A549 (cell line): Measurements from ENCODE around the gene KLK2. TPM values are rescaled to one million over a fixed set of nuclear protein-coding genes. Genes with fewer than 3 reads are reported as not detected.

Experiments
- ATAC-seq, 2 experiments: fragments of 200-7000 bp in 1 of 2; fragments of >200 bp in 1 of 2; cut with Nextera tagmentation in 1 of 2; cut with Tn5 transposase in 1 of 2; 3 replicates each; pipeline versions ENCODE4 v1.8.0 to v1.9.1; 2018 to 2020; ENCODE audit warnings: mild to moderate bottlenecking in 1 of 2, moderate library complexity in 1 of 2
- CTCF ChIA-PET: fragments of 300-600 bp; sonication (Branson Sonifier 250); formaldehyde crosslinking; extraction: SDS; loops from one replicate; lab custom pipeline; 2021; ENCODE audit warnings: antibody characterized with exemption, inconsistent platforms; lab: Yijun Ruan, JAX
- POLR2A ChIA-PET: fragments of 350-600 bp; formaldehyde crosslinking; extraction: SDS; loops from one replicate; lab custom pipeline; 2021; ENCODE audit warnings: antibody characterized with exemption, inconsistent platforms; lab: Yijun Ruan, JAX
- DNase-seq, 2 experiments: peaks; one replicate each; pipeline versions ENCODE4 v3.0.0 to v3.0.0-alpha.2; 2011 to 2016; ENCODE audit warnings: low read depth in 1 of 2, low spot score in 1 of 2
- FAIRE-seq: peaks from 2 replicates; lab custom pipeline; 2011; peaks lifted over from hg19 to GRCh38; lab: Jason Lieb, UNC
- H3K27ac ChIP-seq, 2 experiments: fragments of >200 bp; sonication (Bioruptor Twin); formaldehyde crosslinking; 3 replicates each; pipeline ENCODE4 v1.5.1; 2016 to 2017
- H3K4me1 ChIP-seq: fragments of >200 bp; sonication (Bioruptor Twin); formaldehyde crosslinking; 3 replicates; pipeline ENCODE4 v1.6.1; 2016
- H3K4me2 ChIP-seq: fragments of >200 bp; sonication (Bioruptor Twin); formaldehyde crosslinking; 3 replicates; pipeline ENCODE4 v1.6.1; 2016
- H3K4me3 ChIP-seq: fragments of >200 bp; sonication (Bioruptor Twin); formaldehyde crosslinking; 3 replicates; pipeline ENCODE4 v1.5.1; 2016
- H3K9me3 ChIP-seq: fragments of >200 bp; sonication (Bioruptor Twin); formaldehyde crosslinking; 3 replicates; pipeline ENCODE4 v1.6.1; 2016
- ATOH8 ChIP-seq: fragments of 250-450 bp; sonication (Bioruptor Pico); IDR thresholded peaks from 2 replicates; pipeline ENCODE4 v1.5.0; 2020; ENCODE audit warnings: low read depth, mild to moderate bottlenecking, moderate library complexity
- BCL3 ChIP-seq: fragments of >200 bp; sonication (Bioruptor Twin); formaldehyde crosslinking; IDR thresholded peaks from 3 replicates; pipeline ENCODE4 v1.6.1; 2016
- CBX2 ChIP-seq: fragments of 200-600 bp; sonication (generic); IDR thresholded peaks from 2 replicates; pipeline ENCODE4 v1.6.1; 2016; ENCODE audit warnings: low read depth, mild to moderate bottlenecking, borderline replicate concordance
- EHF ChIP-seq: fragments of 250-450 bp; sonication (Bioruptor Pico); IDR thresholded peaks from 2 replicates; pipeline ENCODE4 v1.5.0; 2020; ENCODE audit warnings: mild to moderate bottlenecking
- HDAC2 ChIP-seq: fragments of 200-600 bp; sonication (generic); IDR thresholded peaks from 2 replicates; pipeline ENCODE4 v1.6.1; 2016
- HES2 ChIP-seq: fragments of >200 bp; sonication (Bioruptor Twin); formaldehyde crosslinking; IDR thresholded peaks from 2 replicates; pipeline ENCODE4 v1.6.1; 2016
- PBX3 ChIP-seq: IDR thresholded peaks from 2 replicates; pipeline ENCODE4 v1.6.1; 2012
- POLR2AphosphoS2 ChIP-seq: conservative IDR thresholded peaks from 2 replicates; pipeline ENCODE4 v1.6.1; 2012; ENCODE audit warnings: low read length, improper control_type of control experiment, inconsistent platforms
- RARB ChIP-seq: fragments of 250-450 bp; sonication (Bioruptor Pico); IDR thresholded peaks from 2 replicates; pipeline ENCODE4 v1.8.0; 2021; ENCODE audit warnings: mild to moderate bottlenecking, moderate library complexity
- REST ChIP-seq: fragments of 200-600 bp; sonication (generic); IDR thresholded peaks from 2 replicates; pipeline ENCODE4 v1.6.1; 2016; ENCODE audit warnings: antibody characterized with exemption, mild to moderate bottlenecking, moderate library complexity
- SREBF2 ChIP-seq: fragments of 450-650 bp; IDR thresholded peaks from 2 replicates; pipeline ENCODE4 v1.6.1; 2014; ENCODE audit warnings: mild to moderate bottlenecking, moderate library complexity
- WGBS: methylation state at CpG from one replicate; pipeline ENCODE4 v1.1.6; 2017; ENCODE audit errors: missing lambda C conversion rate; 5-methylcytosine and 5-hydroxymethylcytosine counted together
- polyA plus RNA-seq, 4 experiments: library from polyadenylated mRNA; depleted of rRNA in 3 of 4; stranded (reverse); fragments of >200 nt; fragmentation: RNase III in 1 of 4; extraction: RNeasy Plus Mini Kit Qiagen cat#74134 plus additional on column Dnase treatment in 1 of 4; gene quantifications; 2 replicates in 3 of 4; 3 replicates in 1 of 4; pipeline ENCODE4 v1.2.3, GENCODE V29; 2011 to 2017

KLK2 gene
- polyA plus RNA-seq, 2 of the 4 experiments (the other 2 are of a cell fraction): 0.21 to 0.49 TPM

- H3K4me3 ChIP-seq: no peak within 1 kb of the TSS
- no peak for TF ChIP-seq POLR2AphosphoS2
- no peak for TF ChIP-seq BCL3
- ChIA-PET POLR2A (no interaction called here), CTCF (interaction anchor here (0.8 to 5.9 kb wide), 3 partner anchors 10 to 185 kb away, joined by 3 to 56 read pairs (median 6); no protein-coding TSS in a partner anchor)
- H3K4me1 ChIP-seq: peaks cover 10% of the 10 kb centered on the region; the same call in 1 of the 3 replicates
- ATAC-seq (peak in 1 of 2 experiments; percentile 2; a peak in 1 of 6 replicates), DNase-seq (no peak), FAIRE-seq (no peak)
- 22% methylated on average over 9 of the region's 9 CpGs for WGBS
- H3K9me3 ChIP-seq: no peaks in the 10 kb centered on the region
- no peak within 1 kb of the TSS for H3K27ac ChIP-seq
- H3K4me2 ChIP-seq: peak within 1 kb of the TSS; percentile 60
Measured at GRCh38 chr19:50911206-50912101, 38.2 kb downstream of the KLK2 start, which contains the start of gene KLK4. Gene KLK4, minus strand, starts transcription at chr19:50911395. Its CDS starts 657 bp downstream, at chr19:50910738.

- no peaks in the 10 kb centered on the region for H3K9me3 ChIP-seq
- POLR2A ChIA-PET: no interaction called here
- no peak for DNase-seq
- peaks cover 10% of the 10 kb centered on the region; the same call in 1 of the 3 replicates for H3K4me1 ChIP-seq
- WGBS: 14% methylated on average over 19 of the region's 21 CpGs
- peak overlapping the region; percentile 60 for H3K4me2 ChIP-seq
- no peak overlapping the region for H3K27ac ChIP-seq
- no peak for TF ChIP-seq CBX2
- TF ChIP-seq PBX3: no peak
- no peak for TF ChIP-seq ATOH8 (CRISPR knock-in tag)
- no peak for TF ChIP-seq HES2
- TF ChIP-seq POLR2AphosphoS2: no peak
- no peak for TF ChIP-seq SREBF2
- no peak for TF ChIP-seq REST
- TF ChIP-seq EHF (CRISPR knock-in tag): no peak
- TF ChIP-seq HDAC2: no peak
- TF ChIP-seq RARB (CRISPR knock-in tag): no peak
- 0 out of 3 replicates have a peak overlapping the region, but pooled peaks have one; percentile 14 for H3K4me3 ChIP-seq
- no peak for FAIRE-seq
- ATAC-seq: no peak
- CTCF ChIA-PET: interaction anchor here (2.2 to 5.9 kb wide), 2 partner anchors 9 to 18 kb away, joined by 6 to 56 read pairs; no protein-coding TSS in a partner anchor
Measured at GRCh38 chr19:50912102-50912599, 38.9 kb downstream of the KLK2 start.
